DOHH2 (cell line): ENCODE data around the gene KCNK3.

Experiments used
- EZH2phosphoT487 ChIP-seq: fragments of 200-600 bp; sonication (generic); IDR thresholded peaks from 2 replicates; pipeline ENCODE4 v1.6.1; 2017; ENCODE audit warnings: borderline replicate concordance, mild to moderate bottlenecking, antibody characterized with exemption, low read length, moderate library complexity, mixed read lengths
- TF ChIP-seq, protein P1 (sequence below): fragments of 200-600 bp; sonication (generic); IDR thresholded peaks from one replicate; pipeline ENCODE4 v1.5.1; 2014; ENCODE audit warnings: antibody characterized with exemption, mild to moderate bottlenecking, low read depth, low read length; ENCODE audit not compliant: poor library complexity, severe bottlenecking

DNA sequence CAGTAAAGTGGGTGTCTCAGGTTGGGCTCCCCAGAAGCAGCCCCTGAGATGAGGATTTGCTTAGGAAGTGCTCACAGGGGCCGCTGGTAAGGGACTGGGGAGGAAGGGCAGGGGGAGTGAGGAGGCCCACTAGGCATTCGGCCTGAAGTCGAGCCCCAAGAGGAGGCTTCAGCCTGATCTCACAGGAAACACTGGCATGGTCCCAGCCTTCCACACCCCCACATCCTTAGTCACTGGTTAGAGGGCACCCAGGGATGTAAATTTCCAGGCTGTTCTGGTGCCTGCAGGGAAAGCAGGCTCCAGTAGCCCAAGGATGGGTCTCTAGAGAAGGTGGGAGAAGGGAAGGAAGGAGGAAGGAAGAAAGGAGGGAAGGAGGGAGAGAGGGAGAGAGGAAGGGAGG is 22.4 kb upstream of the KCNK3 start:
- TF ChIP-seq, protein P1, sequence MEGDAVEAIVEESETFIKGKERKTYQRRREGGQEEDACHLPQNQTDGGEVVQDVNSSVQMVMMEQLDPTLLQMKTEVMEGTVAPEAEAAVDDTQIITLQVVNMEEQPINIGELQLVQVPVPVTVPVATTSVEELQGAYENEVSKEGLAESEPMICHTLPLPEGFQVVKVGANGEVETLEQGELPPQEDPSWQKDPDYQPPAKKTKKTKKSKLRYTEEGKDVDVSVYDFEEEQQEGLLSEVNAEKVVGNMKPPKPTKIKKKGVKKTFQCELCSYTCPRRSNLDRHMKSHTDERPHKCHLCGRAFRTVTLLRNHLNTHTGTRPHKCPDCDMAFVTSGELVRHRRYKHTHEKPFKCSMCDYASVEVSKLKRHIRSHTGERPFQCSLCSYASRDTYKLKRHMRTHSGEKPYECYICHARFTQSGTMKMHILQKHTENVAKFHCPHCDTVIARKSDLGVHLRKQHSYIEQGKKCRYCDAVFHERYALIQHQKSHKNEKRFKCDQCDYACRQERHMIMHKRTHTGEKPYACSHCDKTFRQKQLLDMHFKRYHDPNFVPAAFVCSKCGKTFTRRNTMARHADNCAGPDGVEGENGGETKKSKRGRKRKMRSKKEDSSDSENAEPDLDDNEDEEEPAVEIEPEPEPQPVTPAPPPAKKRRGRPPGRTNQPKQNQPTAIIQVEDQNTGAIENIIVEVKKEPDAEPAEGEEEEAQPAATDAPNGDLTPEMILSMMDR: no peak
- no peak for TF ChIP-seq EZH2phosphoT487
